ENCODE measurements around the gene MICU1.

The MICU1 gene

DNA sequence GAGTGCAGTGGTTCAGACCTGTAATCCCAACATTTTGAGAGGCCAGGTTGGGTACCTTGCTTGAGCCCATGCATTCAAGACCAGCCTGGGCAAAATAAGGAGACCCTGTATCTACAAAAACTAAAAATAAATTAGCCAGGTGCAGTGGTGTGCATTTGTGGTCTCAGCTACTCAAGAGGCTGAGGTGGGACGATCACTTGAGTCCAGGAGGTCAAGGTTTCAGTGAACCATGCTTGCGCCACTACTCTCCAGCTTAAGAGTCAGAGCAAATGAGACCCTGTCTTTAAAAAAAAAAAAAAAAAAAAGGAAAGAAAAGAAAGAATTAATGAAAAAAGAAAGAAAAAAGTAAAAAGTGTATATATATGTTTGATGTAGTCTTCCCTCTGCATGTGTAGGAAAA lies 24.7 kb downstream of the MICU1 start:
- no peak for DNase-seq
- Mint-ChIP-seq H3K4me1 (no peaks in the 10 kb centered on the region), H3K36me3 (ENCODE audit: low read depth) (peaks cover 26% of the 10 kb centered on the region), H3K4me3 (no peak overlapping the region), H3K9me3 (no peaks in the 10 kb centered on the region), H3K27me3 (ENCODE audit: low read depth, poor library complexity) (peaks cover 3% of the 10 kb centered on the region), H3K27ac (no peak overlapping the region)
- TF ChIP-seq, protein P1, sequence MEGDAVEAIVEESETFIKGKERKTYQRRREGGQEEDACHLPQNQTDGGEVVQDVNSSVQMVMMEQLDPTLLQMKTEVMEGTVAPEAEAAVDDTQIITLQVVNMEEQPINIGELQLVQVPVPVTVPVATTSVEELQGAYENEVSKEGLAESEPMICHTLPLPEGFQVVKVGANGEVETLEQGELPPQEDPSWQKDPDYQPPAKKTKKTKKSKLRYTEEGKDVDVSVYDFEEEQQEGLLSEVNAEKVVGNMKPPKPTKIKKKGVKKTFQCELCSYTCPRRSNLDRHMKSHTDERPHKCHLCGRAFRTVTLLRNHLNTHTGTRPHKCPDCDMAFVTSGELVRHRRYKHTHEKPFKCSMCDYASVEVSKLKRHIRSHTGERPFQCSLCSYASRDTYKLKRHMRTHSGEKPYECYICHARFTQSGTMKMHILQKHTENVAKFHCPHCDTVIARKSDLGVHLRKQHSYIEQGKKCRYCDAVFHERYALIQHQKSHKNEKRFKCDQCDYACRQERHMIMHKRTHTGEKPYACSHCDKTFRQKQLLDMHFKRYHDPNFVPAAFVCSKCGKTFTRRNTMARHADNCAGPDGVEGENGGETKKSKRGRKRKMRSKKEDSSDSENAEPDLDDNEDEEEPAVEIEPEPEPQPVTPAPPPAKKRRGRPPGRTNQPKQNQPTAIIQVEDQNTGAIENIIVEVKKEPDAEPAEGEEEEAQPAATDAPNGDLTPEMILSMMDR (IDR thresholded peaks at IDR 0.05), result no peak

DNA sequence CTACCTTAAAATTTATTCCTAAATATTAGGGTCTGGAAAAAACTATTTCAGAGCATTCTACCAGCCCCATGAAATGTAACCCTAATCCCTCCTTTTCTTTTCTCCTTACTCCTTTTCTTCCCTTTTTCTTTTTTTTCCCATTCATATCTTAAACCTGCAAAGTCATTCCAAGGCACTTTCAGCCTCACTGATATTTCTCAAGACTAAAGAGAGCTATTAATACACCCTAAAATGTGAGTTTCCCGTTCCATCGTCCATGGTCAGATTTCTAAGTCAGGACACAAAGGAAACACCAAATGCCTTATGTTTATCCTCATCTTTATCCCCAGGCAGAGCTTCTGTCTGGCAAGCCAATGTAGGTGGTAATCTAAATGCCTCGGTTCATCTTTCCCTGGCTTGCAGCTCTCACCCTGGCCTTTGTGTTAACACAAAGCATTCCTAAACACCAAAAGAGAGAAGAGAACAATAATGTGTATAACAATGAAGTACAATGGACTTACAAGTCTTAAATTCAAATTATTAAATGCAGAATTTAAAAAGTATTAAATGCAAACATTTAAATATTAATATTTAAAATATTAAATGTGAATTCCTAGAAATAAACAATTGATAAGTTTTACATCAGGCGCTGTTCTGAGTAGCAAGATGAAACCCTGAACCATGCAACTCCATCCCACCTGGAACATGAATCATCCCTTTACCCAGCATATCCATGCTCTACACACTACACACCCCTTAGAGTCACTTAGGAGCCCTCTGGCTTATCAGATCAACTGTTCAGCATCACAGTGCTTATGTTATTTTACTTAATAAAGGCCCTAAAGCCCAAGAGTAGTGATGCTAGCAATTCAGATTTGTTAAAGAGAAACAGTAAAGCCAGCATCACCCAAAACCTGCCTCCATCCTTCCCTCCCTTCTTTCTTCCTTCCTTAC lies 26.8 kb downstream of the MICU1 start:
- no peak for DNase-seq
- H3K27me3 Mint-ChIP-seq (ENCODE audit: low read depth, poor library complexity), result peaks cover 3% of the 10 kb centered on the region
- TF ChIP-seq, protein P1 (IDR thresholded peaks at IDR 0.05), result no peak
- no peak overlapping the region for H3K4me3 Mint-ChIP-seq
- H3K36me3 Mint-ChIP-seq (ENCODE audit: low read depth), result peaks cover 34% of the 10 kb centered on the region
- no peaks in the 10 kb centered on the region for H3K4me1 Mint-ChIP-seq
- peak overlapping the region; percentile 58 for H3K27ac Mint-ChIP-seq
- peaks cover 1% of the 10 kb centered on the region for H3K9me3 Mint-ChIP-seq

DNA sequence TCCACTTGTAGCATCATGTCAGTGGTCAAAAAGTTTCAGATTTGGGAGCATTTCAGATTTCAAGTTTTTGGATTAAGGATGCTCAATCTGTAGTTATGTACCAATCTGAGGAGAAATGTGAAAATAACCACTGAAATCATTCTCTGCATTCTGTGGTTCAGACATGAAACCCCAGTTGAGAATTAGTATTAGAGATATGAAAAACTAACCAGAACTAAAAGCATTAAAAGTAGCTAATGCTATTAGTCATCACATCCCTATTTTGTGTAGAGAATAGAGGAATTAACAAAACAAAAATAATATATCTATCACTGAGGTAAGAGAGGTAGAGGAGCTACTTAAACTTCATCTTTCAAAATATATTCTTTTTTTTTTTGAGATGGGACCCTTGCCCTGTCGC lies 28.0 kb downstream of the MICU1 start:
- peaks cover 11% of the 10 kb centered on the region for H3K9me3 Mint-ChIP-seq
- H3K27me3 Mint-ChIP-seq (ENCODE audit: low read depth, poor library complexity), result peaks cover 3% of the 10 kb centered on the region
- H3K27ac Mint-ChIP-seq, result no peak overlapping the region

DNA sequence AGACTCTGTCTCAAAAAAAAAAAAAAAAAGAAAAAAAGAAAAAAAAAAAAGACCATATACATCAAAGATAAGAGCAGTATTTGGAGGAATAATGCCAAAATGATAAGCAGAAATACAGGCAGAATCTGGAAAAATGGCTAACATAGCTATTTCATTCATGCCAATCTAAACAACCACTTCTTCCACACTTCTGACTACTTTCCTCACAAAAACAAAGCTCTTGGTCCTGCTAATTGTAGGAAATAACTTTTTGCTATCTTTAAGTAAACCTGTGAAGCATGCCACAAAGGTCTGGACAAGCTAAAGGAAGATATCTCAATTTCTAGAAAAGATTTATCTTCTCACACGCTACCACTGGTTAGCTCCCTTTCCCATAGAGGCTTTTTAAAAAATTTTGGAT lies 30.4 kb downstream of the MICU1 start:
- no peak overlapping the region for H3K4me3 Mint-ChIP-seq
- no peaks in the 10 kb centered on the region for H3K4me1 Mint-ChIP-seq
- no peak overlapping the region for H3K27ac Mint-ChIP-seq
- DNase-seq, result no peak
- H3K9me3 Mint-ChIP-seq, result peaks cover 28% of the 10 kb centered on the region
- H3K36me3 Mint-ChIP-seq (ENCODE audit: low read depth), result peaks cover 48% of the 10 kb centered on the region
- peaks cover 4% of the 10 kb centered on the region for H3K27me3 Mint-ChIP-seq (ENCODE audit: low read depth, poor library complexity)
- TF ChIP-seq, protein P1 (IDR thresholded peaks at IDR 0.05), result no peak

More for the DNA sequence above, 28.0 kb downstream of the MICU1 start:
- no peaks in the 10 kb centered on the region for H3K4me1 Mint-ChIP-seq
- TF ChIP-seq, protein P1 (IDR thresholded peaks at IDR 0.05), result no peak
- peaks cover 39% of the 10 kb centered on the region for H3K36me3 Mint-ChIP-seq (ENCODE audit: low read depth)
- DNase-seq, result no peak
- H3K4me3 Mint-ChIP-seq, result no peak overlapping the region

DNA sequence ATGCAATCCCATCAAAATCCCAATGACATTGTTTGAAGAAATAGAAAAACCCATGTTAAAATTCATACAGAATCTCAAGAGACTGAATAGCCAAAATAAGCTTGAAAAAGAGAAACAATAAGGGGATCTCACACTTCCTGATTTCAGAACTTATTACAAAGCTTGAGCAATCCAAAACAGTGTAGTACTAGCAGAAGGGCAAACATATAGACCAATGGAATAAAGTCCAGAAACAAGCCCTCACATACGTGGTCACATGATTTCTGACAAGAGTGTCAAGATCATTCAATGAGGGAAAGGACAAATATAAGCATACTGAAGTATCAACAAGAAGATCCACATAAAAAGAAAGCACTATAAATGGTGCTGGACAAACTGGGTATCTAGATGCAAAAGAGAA lies 31.9 kb downstream of the MICU1 start:
- no peak overlapping the region for H3K4me3 Mint-ChIP-seq
- no peak for DNase-seq
- TF ChIP-seq, protein P1 (IDR thresholded peaks at IDR 0.05), result no peak
- H3K27me3 Mint-ChIP-seq (ENCODE audit: low read depth, poor library complexity), result peaks cover 7% of the 10 kb centered on the region
- no peak overlapping the region for H3K27ac Mint-ChIP-seq
- H3K36me3 Mint-ChIP-seq (ENCODE audit: low read depth), result peaks cover 54% of the 10 kb centered on the region
- peaks cover 28% of the 10 kb centered on the region for H3K9me3 Mint-ChIP-seq
- no peaks in the 10 kb centered on the region for H3K4me1 Mint-ChIP-seq

DNA sequence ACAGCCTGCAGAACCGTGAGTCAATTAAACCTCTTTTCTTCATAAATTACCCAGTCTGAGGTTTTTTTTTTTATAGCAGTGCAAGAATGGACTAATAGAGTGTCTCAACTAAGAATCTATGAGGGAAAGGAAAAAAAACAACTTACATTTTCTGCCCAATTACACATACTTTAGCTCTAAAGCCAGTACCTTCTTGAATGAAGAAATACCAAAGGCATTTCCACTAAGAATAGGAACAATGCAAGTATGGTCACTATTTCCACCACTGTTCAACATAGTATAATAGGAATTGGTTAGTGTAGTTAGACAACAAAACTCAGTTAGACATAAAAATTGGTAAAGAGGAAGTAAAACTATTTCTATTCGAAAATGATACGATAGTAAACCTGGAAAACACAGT lies 37.6 kb downstream of the MICU1 start:
- TF ChIP-seq, protein P1 (IDR thresholded peaks at IDR 0.05), result no peak
- Mint-ChIP-seq H3K27me3 (ENCODE audit: low read depth, poor library complexity) (peaks cover 4% of the 10 kb centered on the region), H3K9me3 (peaks cover 21% of the 10 kb centered on the region), H3K4me3 (no peak overlapping the region), H3K4me1 (peaks cover 8% of the 10 kb centered on the region), H3K27ac (peak overlapping the region; percentile 40), H3K36me3 (ENCODE audit: low read depth) (peaks cover 34% of the 10 kb centered on the region)
- no peak for DNase-seq
